Cardiac muscle cell (in vitro differentiated cells and primary cell): ENCODE measurements around the gene ZC3H13. TPM values are rescaled to one million over a fixed set of nuclear protein-coding genes. Genes with fewer than 3 reads are reported as not detected.

Experiments
- DNase-seq, 2 donors: peaks; one replicate each; pipeline versions ENCODE4 v3.0.0 to v3.0.0-alpha.2; 2010 to 2017; ENCODE audit warnings: low read depth in 1 of 2, low spot score in 1 of 2
- H3K27ac ChIP-seq: fragments of 200-600 bp; sonication (generic); 2 replicates; pipeline ENCODE4 v1.5.1; 2016
- H3K27me3 ChIP-seq: fragments of 200-600 bp; sonication (generic); 2 replicates; pipeline ENCODE4 v1.6.0; 2016; ENCODE audit warnings: control low read depth
- H3K36me3 ChIP-seq: fragments of 200-600 bp; sonication (generic); 2 replicates; pipeline ENCODE4 v1.5.1; 2016; ENCODE audit warnings: control low read depth
- H3K4me1 ChIP-seq: fragments of 200-600 bp; sonication (generic); 2 replicates; pipeline ENCODE4 v1.8.1; 2017; ENCODE audit warnings: low read depth, mild to moderate bottlenecking, mixed run types
- H3K4me3 ChIP-seq: fragments of 200-600 bp; sonication (generic); 2 replicates; pipeline ENCODE4 v1.5.1; 2016; ENCODE audit warnings: mild to moderate bottlenecking
- H3K9me3 ChIP-seq: fragments of 200-600 bp; sonication (generic); 2 replicates; pipeline ENCODE4 v1.5.1; 2017; ENCODE audit warnings: low read depth, mild to moderate bottlenecking, control low read depth
- CTCF ChIP-seq: IDR thresholded peaks from 2 replicates; pipeline ENCODE4 v1.5.1; 2012; ENCODE audit warnings: low read depth, mild to moderate bottlenecking, low read length
- polyA plus RNA-seq: library from polyadenylated mRNA; unstranded; fragments of >200 nt; fragmentation: Nextera tagmentation; extraction: Ambion mirVana; gene quantifications from 2 replicates; pipeline ENCODE4 v1.2.1, GENCODE V29; 2016
- total RNA-seq: library from RNA; depleted of rRNA; stranded (reverse); fragments of >200 nt; gene quantifications from 2 replicates; pipeline ENCODE4 v1.2.3, GENCODE V29; 2016

The ZC3H13 gene
- total and polyA plus RNA-seq, 2 experiments from 2014 or later: 20.0 to 55.2 TPM

DNA sequence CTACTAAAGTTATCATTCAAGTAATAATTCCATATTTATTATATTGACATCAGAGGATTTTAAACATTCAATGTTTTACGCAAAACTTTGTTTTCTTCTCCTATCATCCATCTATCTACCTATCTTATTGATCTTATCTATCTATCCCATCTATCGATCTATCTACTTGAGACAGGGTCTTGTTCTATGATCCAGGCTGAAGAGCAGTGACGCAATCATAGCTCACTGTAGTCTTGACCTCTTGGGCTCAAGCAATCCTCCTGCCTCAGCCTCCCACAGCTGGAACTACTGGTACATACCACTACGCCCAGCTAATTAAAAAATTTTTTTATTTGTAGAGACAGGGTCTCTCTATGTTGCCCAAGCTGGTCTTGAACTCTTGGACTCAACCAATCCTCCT, 27.4 kb downstream of the ZC3H13 start:
- no peaks in the 10 kb centered on the region for H3K36me3 ChIP-seq
- DNase-seq: no peak
- TF ChIP-seq CTCF: no peak

GRCh38 chr13:46022481-46022880, 30.1 kb downstream of the ZC3H13 start:
- Histone ChIP-seq H3K36me3 (peaks cover 15% of the 10 kb centered on the region), H3K4me1 (no peaks in the 10 kb centered on the region), H3K9me3 (no peaks in the 10 kb centered on the region), H3K4me3 (no peak overlapping the region), H3K27ac (no peak overlapping the region), H3K27me3 (no peaks in the 10 kb centered on the region)
- no peak for TF ChIP-seq CTCF
- peak in 1 of 2 donors; percentile 19 for DNase-seq

More for the DNA sequence above, 27.4 kb downstream of the ZC3H13 start:
- H3K27ac ChIP-seq: no peak overlapping the region
- H3K27me3 ChIP-seq: no peaks in the 10 kb centered on the region
- no peak overlapping the region for H3K4me3 ChIP-seq
- H3K9me3 ChIP-seq: no peaks in the 10 kb centered on the region
- H3K4me1 ChIP-seq: no peaks in the 10 kb centered on the region

GRCh38 chr13:46016216-46016615, 36.3 kb downstream of the ZC3H13 start:
- Histone ChIP-seq H3K27me3 (no peaks in the 10 kb centered on the region), H3K36me3 (peaks cover 38% of the 10 kb centered on the region), H3K9me3 (no peaks in the 10 kb centered on the region), H3K4me1 (no peaks in the 10 kb centered on the region), H3K4me3 (no peak overlapping the region), H3K27ac (no peak overlapping the region)
- TF ChIP-seq CTCF: no peak
- no peak for DNase-seq

- Histone ChIP-seq H3K36me3 (peaks cover 45% of the 10 kb centered on the region), H3K9me3 (no peaks in the 10 kb centered on the region), H3K4me1 (no peaks in the 10 kb centered on the region), H3K27ac (no peak overlapping the region), H3K4me3 (no peak overlapping the region), H3K27me3 (no peaks in the 10 kb centered on the region)
- TF ChIP-seq CTCF: no peak
- no peak for DNase-seq
Measured at GRCh38 chr13:46015366-46015765, 37.2 kb downstream of the ZC3H13 start.

GRCh38 chr13:46012404-46012803, 40.1 kb downstream of the ZC3H13 start:
- DNase-seq: no peak
- peaks cover 51% of the 10 kb centered on the region for H3K36me3 ChIP-seq
- H3K4me3 ChIP-seq: no peak overlapping the region
- no peaks in the 10 kb centered on the region for H3K27me3 ChIP-seq
- no peaks in the 10 kb centered on the region for H3K4me1 ChIP-seq
- H3K9me3 ChIP-seq: no peaks in the 10 kb centered on the region
- H3K27ac ChIP-seq: no peak overlapping the region
- TF ChIP-seq CTCF: no peak

DNA sequence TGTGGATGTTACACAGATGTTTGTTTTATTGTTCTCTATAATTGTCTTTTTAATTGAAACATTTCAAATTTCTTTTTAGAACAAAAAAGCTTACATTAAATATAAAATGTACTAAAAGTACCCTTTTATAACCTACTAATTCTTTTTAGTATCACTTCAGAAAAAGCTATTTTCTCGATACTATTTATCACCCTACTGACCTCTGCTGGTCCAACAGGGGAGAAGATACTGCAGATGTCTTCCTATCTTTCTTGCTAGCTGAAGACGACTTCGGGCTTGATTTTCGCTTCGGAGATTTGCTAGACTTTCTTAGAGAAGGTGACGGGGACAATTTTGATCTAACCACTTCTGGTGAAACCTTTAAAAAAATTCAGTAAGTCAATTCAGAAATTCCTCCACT, 42.4 kb downstream of the ZC3H13 start:
- peaks cover 47% of the 10 kb centered on the region for H3K36me3 ChIP-seq
- no peak for DNase-seq

More for the DNA sequence above, 42.4 kb downstream of the ZC3H13 start:
- H3K4me3 ChIP-seq: no peak overlapping the region
- H3K27ac ChIP-seq: no peak overlapping the region
- TF ChIP-seq CTCF: peak; percentile 30
- H3K4me1 ChIP-seq: no peaks in the 10 kb centered on the region
- no peaks in the 10 kb centered on the region for H3K9me3 ChIP-seq
- no peaks in the 10 kb centered on the region for H3K27me3 ChIP-seq
